ENCODE measurements around the gene KHNYN.

DNA sequence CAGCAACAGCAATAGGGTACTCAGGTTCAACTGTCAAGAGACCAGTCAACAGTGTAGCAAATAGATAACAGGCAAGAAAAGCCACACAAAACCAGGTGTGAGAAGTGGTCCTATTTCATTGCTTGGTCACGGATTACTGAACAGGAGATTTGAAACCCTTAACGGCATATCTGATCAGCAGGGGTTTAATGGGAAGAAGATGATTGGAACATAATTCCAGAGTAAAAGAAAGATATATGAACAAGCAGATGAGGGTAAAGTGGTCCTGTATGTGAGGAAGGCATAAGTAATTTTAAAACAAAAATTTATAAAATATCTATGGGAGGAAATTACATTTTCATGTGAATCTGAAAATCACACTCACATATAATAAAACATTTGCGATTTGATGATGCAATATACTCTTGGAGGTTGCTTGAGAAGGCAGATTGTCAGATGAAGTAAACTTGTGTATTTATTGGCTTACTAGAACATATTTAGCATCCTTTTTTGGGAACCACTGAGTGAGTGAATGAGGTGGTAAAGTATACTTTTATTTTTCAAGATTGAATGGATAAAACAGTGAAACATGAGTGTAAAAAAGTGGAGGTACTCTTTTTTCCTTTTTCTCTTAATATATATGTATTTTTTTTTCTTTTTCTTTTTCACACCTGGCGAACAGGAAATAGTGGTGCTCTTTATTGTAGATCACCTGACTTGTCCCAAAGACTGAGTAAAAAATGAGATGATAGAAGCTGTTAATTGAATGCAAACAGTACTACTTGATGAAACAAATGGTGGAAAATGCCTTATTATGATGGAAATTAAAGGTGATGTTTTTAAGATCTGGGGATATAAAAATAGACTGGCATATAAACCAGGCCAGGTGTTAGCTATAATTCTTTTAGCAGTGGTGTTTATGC, 34.4 kb downstream of the KHNYN start:
- TF ChIP-seq L3MBTL2 (conservative IDR thresholded peaks at IDR 0.05): no peak
- TF ChIP-seq SUZ12 (IDR thresholded peaks at IDR 0.05): no peak
- TF ChIP-seq ARNT (IDR thresholded peaks at IDR 0.05): no peak
- TF ChIP-seq LEF1 (IDR thresholded peaks at IDR 0.05; ENCODE audit: borderline replicate concordance): no peak
- TF ChIP-seq TARDBP (IDR thresholded peaks at IDR 0.05): no peak
- no peak for TF ChIP-seq FOXM1 (IDR thresholded peaks at IDR 0.05; ENCODE audit: borderline replicate concordance)
- no peak for TF ChIP-seq SP1 (IDR thresholded peaks at IDR 0.05)
- no peak for TF ChIP-seq NFRKB (IDR thresholded peaks at IDR 0.05)
- no peak for TF ChIP-seq BHLHE40 (IDR thresholded peaks at IDR 0.05; ENCODE audit: borderline replicate concordance)
- no peak for TF ChIP-seq ELF4 (IDR thresholded peaks at IDR 0.05)
- TF ChIP-seq HDGF (IDR thresholded peaks at IDR 0.05; ENCODE audit: borderline replicate concordance): no peak
